ENCODE measurements around the gene CBX8. TPM values are rescaled to one million over a fixed set of nuclear protein-coding genes. Genes with fewer than 3 reads are reported as not detected.

The CBX8 gene
- total RNA-seq, 1 donor from 2014 or later = 16.0 TPM

DNA sequence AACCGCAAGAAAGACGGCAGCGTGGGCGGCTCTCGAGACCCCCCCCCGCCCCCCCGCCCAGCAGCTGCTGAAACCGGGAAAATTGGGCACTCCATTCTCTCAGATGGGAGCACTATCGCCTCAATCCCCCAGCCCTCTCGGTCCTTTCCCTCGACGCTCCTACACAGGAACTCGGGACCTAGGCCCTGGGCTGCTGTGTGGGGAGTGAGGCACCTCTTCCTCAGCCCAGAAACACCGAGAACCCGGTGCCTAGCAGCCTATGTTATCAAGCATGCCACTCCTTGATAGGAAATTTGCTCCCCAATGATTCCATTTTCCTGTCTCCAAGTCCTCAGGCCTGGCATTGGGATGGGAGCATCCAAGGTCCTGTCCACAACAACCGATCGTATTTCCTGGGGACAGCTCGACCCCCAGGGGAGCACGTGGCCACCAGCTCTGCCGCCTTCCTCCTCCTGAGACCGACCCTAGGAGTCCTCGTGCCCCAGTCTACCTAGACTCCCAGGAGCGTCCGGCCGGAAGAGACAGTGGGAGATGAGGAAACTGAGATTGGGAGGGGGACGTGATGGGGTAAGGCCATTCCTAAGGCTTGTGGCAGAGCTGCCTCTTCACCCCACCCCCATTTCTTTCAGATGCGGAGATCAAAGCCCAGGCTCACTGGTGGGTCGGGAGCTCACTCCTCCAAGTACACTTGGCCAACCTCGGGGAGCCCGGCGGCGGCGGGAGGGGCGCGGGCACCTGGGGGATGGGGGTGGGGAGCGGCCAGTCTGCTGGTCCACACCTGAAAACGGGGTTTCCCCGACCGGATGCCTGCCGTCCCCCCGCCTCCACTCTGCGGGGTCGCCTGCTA is 17.5 kb upstream of the CBX8 start:
- Mint-ChIP-seq H3K27ac (peak overlapping the region; percentile 65), H3K4me3 (peak overlapping the region; percentile 79), H3K36me3 (no peaks in the 10 kb centered on the region), H3K27me3 (peaks cover 57% of the 10 kb centered on the region), H3K9me3 (no peaks in the 10 kb centered on the region), H3K4me1 (ENCODE audit: unreplicated experiment) (peaks cover 6% of the 10 kb centered on the region)
- TF ChIP-seq, protein P1, sequence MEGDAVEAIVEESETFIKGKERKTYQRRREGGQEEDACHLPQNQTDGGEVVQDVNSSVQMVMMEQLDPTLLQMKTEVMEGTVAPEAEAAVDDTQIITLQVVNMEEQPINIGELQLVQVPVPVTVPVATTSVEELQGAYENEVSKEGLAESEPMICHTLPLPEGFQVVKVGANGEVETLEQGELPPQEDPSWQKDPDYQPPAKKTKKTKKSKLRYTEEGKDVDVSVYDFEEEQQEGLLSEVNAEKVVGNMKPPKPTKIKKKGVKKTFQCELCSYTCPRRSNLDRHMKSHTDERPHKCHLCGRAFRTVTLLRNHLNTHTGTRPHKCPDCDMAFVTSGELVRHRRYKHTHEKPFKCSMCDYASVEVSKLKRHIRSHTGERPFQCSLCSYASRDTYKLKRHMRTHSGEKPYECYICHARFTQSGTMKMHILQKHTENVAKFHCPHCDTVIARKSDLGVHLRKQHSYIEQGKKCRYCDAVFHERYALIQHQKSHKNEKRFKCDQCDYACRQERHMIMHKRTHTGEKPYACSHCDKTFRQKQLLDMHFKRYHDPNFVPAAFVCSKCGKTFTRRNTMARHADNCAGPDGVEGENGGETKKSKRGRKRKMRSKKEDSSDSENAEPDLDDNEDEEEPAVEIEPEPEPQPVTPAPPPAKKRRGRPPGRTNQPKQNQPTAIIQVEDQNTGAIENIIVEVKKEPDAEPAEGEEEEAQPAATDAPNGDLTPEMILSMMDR (conservative IDR thresholded peaks at IDR 0.05) = no peak
- DNase-seq (ENCODE audit: extremely low spot score, unreplicated experiment) = no peak

DNA sequence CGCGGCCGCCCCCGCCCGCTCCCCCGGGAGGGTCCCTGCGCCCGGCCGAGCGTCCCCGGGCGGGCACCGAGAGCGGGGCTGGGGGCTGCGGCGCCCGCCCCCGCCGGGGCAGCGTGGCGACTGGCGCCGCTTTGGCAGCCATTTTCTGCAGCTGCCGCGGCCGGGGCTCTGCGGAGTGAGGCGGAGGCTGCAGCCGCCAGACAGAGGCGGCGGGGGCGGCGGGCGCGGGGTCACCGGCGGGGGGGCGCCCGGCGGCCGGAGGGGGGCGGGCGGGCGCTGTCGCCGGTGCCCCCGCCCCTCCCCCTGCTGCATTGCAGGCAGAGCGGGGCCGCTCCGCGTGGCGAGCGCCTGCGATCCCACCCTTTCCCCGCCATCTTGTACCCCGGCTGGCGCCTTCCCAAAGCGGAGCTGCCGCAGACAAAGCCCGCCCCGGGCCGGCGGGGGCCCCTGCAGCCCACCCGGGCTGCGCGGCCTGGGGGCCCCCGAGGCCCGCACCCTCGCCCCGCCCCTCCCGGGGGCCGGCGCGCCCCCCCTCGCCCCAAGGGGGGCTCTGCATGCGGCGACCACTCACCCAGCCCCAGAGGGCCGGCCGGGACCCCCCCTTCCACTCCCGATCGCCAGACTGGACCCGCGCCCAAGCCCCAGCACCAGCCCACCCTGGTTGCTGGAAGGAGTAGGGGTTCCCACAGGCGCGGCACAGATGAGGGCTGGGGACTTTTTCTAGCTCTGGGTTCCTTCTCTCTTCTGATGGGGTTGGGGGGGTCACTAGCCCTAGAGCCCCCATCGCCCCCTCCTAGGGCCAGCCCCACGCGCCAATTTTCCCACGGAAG is 16.6 kb upstream of the CBX8 start:
- H3K27me3 Mint-ChIP-seq = peaks cover 57% of the 10 kb centered on the region
- DNase-seq (ENCODE audit: extremely low spot score, unreplicated experiment) = peak; percentile 74
- H3K9me3 Mint-ChIP-seq = no peaks in the 10 kb centered on the region
- peaks cover 6% of the 10 kb centered on the region for H3K4me1 Mint-ChIP-seq (ENCODE audit: unreplicated experiment)
- no peak overlapping the region for H3K4me3 Mint-ChIP-seq
- H3K27ac Mint-ChIP-seq = no peak overlapping the region
- TF ChIP-seq, protein P1 (conservative IDR thresholded peaks at IDR 0.05) = no peak
- H3K36me3 Mint-ChIP-seq = no peaks in the 10 kb centered on the region

DNA sequence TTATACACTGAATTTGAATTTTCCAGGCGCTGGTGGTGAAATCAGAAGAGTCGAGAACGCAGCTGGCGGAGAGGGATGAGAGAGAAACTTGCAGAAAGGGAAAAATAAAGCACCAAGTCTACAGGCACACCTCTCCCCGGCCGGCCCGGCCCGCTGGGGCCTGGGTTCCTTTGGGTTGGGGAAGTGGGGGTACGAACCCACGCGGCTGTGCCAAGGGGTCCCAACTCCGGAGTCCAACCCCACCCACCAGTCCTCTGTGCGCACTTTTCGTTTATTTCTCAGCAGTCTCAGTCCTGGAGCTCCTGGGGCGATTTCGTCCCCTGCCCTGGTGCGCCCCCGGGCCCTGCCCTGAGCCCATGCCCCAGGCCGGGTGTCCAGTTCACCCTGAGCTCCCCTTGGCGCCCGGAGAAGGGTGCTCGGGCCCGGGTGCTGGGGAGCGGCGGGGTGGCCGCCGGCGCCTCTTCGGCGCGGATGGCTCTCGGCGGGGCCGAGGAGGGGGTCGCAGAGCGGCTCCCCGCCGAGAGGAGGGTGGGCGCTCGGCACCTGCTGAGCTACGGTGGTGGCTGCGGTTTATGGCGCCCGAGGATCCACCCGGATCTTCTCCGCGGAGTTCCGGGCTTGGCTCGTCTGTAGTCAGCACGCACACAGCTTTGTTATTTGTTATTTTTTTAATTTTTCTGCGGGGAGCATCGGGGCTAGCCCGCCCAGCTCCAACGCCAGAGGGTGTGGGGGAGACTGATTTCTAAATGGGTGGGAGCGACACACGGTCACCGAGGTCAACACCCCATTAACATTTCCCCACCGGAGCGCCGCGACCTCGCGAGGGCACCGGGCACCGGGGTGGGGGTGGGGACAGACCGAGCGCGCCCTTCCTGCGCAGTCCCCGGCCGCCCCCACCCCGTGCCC is 15.7 kb upstream of the CBX8 start:
- peak overlapping the region; percentile 84 for H3K27ac Mint-ChIP-seq
- DNase-seq (ENCODE audit: extremely low spot score, unreplicated experiment) = no peak

DNA sequence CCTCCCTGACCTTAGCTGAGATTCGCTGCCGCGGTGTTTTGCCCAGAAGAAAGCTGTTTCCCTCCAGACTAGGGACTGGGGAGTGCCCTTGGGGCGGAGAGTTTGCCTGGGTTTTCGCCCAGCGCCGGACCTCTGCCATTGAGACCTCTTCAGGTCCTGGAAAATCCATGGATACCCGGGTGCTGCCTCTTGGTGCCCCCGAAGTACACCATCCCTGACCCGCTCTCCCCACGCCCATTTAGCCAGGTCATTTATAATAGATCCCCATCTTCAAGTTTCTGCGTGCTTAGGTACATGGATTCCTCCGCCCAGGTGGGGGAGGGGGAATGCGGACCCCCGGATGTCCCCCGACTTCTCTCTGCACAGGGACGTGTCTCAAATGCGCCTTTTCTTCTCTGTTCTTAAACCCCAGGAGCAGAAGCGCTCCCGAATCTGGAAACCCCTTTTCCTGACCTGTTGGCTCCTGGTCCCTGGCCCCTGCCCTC is 15.0 kb upstream of the CBX8 start:
- TF ChIP-seq, protein P1 (conservative IDR thresholded peaks at IDR 0.05) = no peak
- H3K27ac Mint-ChIP-seq = peak overlapping the region; percentile 84
- peak overlapping the region; percentile 82 for H3K4me3 Mint-ChIP-seq
- H3K36me3 Mint-ChIP-seq = no peaks in the 10 kb centered on the region
- peaks cover 6% of the 10 kb centered on the region for H3K4me1 Mint-ChIP-seq (ENCODE audit: unreplicated experiment)
- H3K9me3 Mint-ChIP-seq = no peaks in the 10 kb centered on the region
- H3K27me3 Mint-ChIP-seq = peaks cover 59% of the 10 kb centered on the region
- DNase-seq (ENCODE audit: extremely low spot score, unreplicated experiment) = no peak

More for the DNA sequence above, 15.7 kb upstream of the CBX8 start:
- peaks cover 59% of the 10 kb centered on the region for H3K27me3 Mint-ChIP-seq
- TF ChIP-seq, protein P1 (conservative IDR thresholded peaks at IDR 0.05) = no peak
- no peaks in the 10 kb centered on the region for H3K36me3 Mint-ChIP-seq
- peaks cover 6% of the 10 kb centered on the region for H3K4me1 Mint-ChIP-seq (ENCODE audit: unreplicated experiment)
- no peaks in the 10 kb centered on the region for H3K9me3 Mint-ChIP-seq
- peak overlapping the region; percentile 84 for H3K4me3 Mint-ChIP-seq
